ENCODE results near the gene C1GALT1. TPM values are rescaled to one million over a fixed set of nuclear protein-coding genes. Genes with fewer than 3 reads are reported as not detected.
"Not testable (repeated sequence)": the region's sequence is repeated elsewhere in the genome, so short reads cannot be mapped to it uniquely, and the experiment has no call there.

Gene C1GALT1
- total and polyA plus RNA-seq, 4 donors, result 27.6 to 36.1 (median 34.1) TPM

DNA sequence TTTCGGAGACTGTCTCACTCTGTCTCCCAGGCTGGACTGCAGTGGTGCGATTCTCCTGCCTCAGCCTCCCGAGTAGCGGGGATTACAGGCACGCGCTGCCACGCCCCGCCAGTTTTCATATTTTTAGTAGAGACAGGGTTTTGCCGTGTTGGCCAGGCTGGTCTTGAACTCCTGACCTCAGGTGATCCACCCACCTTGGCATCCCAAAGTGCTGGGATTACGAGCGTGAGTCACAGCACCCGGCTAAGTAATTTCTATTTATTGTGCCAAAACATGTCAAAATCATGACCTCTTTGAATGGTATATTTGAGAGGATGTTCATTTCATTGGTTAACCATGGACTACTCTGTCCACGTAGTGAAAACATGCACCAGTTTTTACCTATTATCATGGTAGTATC lies 62.9 kb downstream of the C1GALT1 start:
- H3K27me3 ChIP-seq (ENCODE audit: control insufficient read depth, insufficient read depth, low read length); H3K4me3 ChIP-seq (ENCODE audit: low read depth, low read length); H3K4me1 ChIP-seq (ENCODE audit: control insufficient read depth, insufficient read depth, low read length); DNase-seq (ENCODE audit: low read depth in 4 of 6, low spot score in 6 of 6); H3K27ac ChIP-seq (ENCODE audit: low read depth, low read length); H3K36me3 ChIP-seq (ENCODE audit: control insufficient read depth, insufficient read depth, low read length); H3K9me3 ChIP-seq (ENCODE audit: control insufficient read depth, insufficient read depth, low read length): not testable (repeated sequence)
- WGBS (ENCODE audit: insufficient coverage), result 94% methylated on average over 9 of the region's 13 CpGs

DNA sequence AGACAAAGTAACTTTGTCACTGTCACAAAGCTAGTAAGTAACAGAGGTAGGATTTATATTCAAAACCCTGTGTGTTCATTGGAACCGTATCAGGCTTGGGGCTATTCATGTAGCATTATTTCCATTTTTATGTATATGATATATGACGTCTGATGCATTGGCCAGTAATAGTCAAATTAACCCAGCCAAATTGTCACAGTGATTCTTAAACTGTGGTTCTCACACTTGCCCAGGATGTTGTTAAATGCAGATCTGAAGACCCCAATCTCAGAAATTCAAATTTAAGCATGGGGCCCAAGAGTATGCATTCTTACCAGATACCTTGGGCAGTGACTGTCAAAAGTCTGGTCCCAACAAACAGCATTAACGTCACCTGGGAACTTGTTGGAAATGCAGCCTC lies 63.9 kb downstream of the C1GALT1 start:
- Histone ChIP-seq H3K27ac (ENCODE audit: low read depth, low read length) (no peak overlapping the region), H3K4me3 (ENCODE audit: low read depth, low read length) (no peak overlapping the region), H3K27me3 (ENCODE audit: control insufficient read depth, insufficient read depth, low read length) (no peaks in the 10 kb centered on the region), H3K4me1 (ENCODE audit: control insufficient read depth, insufficient read depth, low read length) (no peaks in the 10 kb centered on the region), H3K36me3 (ENCODE audit: control insufficient read depth, insufficient read depth, low read length) (peaks cover 2% of the 10 kb centered on the region), H3K9me3 (ENCODE audit: control insufficient read depth, insufficient read depth, low read length) (no peaks in the 10 kb centered on the region)
- no peak for DNase-seq (ENCODE audit: low read depth in 4 of 6, low spot score in 6 of 6)
- whole genome bisulfite sequencing (ENCODE audit: insufficient coverage), result 80% methylated on average over 1 of the region's 3 CpGs

DNA sequence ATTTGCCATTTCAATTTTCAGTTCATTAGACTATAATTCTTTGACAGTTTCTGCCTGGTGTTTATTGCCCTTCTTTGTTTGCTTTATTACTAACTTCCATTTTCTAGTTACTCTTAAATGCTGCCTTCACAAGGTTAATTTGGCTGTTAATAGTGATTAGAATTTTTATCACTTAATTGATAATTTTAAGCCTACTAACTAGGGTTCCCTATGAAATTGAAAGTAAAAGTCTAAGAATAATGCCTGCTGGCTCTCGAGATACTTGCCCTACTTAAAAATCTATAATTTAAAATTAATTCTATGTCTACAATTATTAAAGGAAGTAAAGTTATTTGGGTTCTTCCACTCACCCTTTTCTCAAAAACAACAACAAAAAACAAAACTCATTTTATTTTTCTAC lies 65.3 kb downstream of the C1GALT1 start:
- WGBS (ENCODE audit: insufficient coverage), result no CpG with 5 or more reads among the region's 1 CpG
- Histone ChIP-seq H3K9me3 (ENCODE audit: control insufficient read depth, insufficient read depth, low read length) (no peaks in the 10 kb centered on the region), H3K27me3 (ENCODE audit: control insufficient read depth, insufficient read depth, low read length) (no peaks in the 10 kb centered on the region), H3K4me1 (ENCODE audit: control insufficient read depth, insufficient read depth, low read length) (no peaks in the 10 kb centered on the region), H3K27ac (ENCODE audit: low read depth, low read length) (no peak overlapping the region), H3K36me3 (ENCODE audit: control insufficient read depth, insufficient read depth, low read length) (peaks cover 2% of the 10 kb centered on the region), H3K4me3 (ENCODE audit: low read depth, low read length) (no peak overlapping the region)
- no peak for DNase-seq (ENCODE audit: low read depth in 4 of 6, low spot score in 6 of 6)

DNA sequence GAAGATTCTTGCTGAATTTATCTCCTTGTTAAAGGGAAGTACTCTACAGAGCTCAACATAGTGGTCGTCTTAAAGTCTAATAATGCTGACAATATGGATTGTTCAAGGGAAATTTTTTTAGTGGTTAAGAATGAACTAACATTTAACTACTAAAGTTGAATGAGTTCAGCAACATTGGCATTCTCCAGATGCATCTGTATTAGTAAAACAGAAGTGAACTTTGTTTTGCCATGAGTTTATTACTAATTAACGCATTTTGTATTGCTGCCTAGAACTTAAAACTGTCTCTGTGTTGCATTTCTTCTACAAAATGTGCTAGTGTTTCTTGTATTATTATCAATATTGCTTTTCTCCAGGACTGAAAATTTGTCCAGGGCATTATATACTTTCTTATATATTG lies 67.5 kb downstream of the C1GALT1 start:
- Histone ChIP-seq H3K36me3 (ENCODE audit: control insufficient read depth, insufficient read depth, low read length) (peaks cover 2% of the 10 kb centered on the region), H3K4me3 (ENCODE audit: low read depth, low read length) (no peak overlapping the region), H3K9me3 (ENCODE audit: control insufficient read depth, insufficient read depth, low read length) (no peaks in the 10 kb centered on the region), H3K27ac (ENCODE audit: low read depth, low read length) (no peak overlapping the region), H3K4me1 (ENCODE audit: control insufficient read depth, insufficient read depth, low read length) (no peaks in the 10 kb centered on the region), H3K27me3 (ENCODE audit: control insufficient read depth, insufficient read depth, low read length) (no peaks in the 10 kb centered on the region)
- no peak for DNase-seq (ENCODE audit: low read depth in 4 of 6, low spot score in 6 of 6)
- no CpG with 5 or more reads among the region's 2 CpGs for WGBS (ENCODE audit: insufficient coverage)

DNA sequence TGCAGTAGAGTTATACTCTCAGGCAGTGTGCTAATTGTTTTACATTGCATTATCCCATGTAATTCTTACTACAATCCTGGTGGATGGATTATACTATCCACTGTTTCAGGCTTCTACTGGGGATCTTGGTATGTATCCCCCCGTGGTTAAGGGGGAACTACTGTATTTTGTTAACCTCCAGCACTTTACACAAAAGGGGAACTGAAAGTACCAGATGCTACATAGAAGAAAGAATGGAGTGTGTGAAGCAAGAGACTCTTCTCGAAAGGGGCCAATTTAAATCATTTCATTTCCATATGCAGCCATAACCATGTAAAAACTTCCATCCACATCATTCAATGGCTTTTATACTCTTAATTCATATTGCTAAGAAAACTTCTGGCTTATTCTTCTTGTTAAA lies 69.4 kb downstream of the C1GALT1 start:
- Histone ChIP-seq H3K9me3 (ENCODE audit: control insufficient read depth, insufficient read depth, low read length) (no peaks in the 10 kb centered on the region), H3K27me3 (ENCODE audit: control insufficient read depth, insufficient read depth, low read length) (no peaks in the 10 kb centered on the region), H3K27ac (ENCODE audit: low read depth, low read length) (no peak overlapping the region), H3K4me3 (ENCODE audit: low read depth, low read length) (no peak overlapping the region), H3K36me3 (ENCODE audit: control insufficient read depth, insufficient read depth, low read length) (no peaks in the 10 kb centered on the region), H3K4me1 (ENCODE audit: control insufficient read depth, insufficient read depth, low read length) (no peaks in the 10 kb centered on the region)
- no peak for DNase-seq (ENCODE audit: low read depth in 4 of 6, low spot score in 6 of 6)
- no CpG with 5 or more reads among the region's 2 CpGs for WGBS (ENCODE audit: insufficient coverage)

DNA sequence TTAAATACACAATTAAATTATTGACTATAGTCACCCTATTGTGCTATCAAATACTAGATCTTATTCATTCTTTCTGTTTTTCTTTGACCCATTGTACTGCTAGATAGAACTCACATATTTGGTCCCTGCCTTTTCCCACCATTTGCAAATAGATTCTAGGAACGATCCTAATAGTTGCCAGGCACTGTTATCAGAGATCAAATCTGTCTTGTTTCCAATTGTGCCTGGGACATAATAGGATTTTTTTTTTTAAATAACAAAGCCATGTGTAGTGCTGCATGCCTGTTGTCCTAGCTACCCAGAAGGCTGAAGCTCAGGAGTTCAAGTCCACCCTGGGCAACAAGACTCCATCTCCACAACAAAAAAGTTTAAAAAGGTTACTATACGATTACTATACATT lies 72.0 kb downstream of the C1GALT1 start:
- no peaks in the 10 kb centered on the region for H3K36me3 ChIP-seq (ENCODE audit: control insufficient read depth, insufficient read depth, low read length)
- DNase-seq (ENCODE audit: low read depth in 4 of 6, low spot score in 6 of 6), result no peak
- H3K27ac ChIP-seq (ENCODE audit: low read depth, low read length), result no peak overlapping the region
- WGBS (ENCODE audit: insufficient coverage), result no CpG with 5 or more reads among the region's 2 CpGs
- H3K4me1 ChIP-seq (ENCODE audit: control insufficient read depth, insufficient read depth, low read length), result no peaks in the 10 kb centered on the region
- H3K4me3 ChIP-seq (ENCODE audit: low read depth, low read length), result no peak overlapping the region
- H3K9me3 ChIP-seq (ENCODE audit: control insufficient read depth, insufficient read depth, low read length), result no peaks in the 10 kb centered on the region
- no peaks in the 10 kb centered on the region for H3K27me3 ChIP-seq (ENCODE audit: control insufficient read depth, insufficient read depth, low read length)

DNA sequence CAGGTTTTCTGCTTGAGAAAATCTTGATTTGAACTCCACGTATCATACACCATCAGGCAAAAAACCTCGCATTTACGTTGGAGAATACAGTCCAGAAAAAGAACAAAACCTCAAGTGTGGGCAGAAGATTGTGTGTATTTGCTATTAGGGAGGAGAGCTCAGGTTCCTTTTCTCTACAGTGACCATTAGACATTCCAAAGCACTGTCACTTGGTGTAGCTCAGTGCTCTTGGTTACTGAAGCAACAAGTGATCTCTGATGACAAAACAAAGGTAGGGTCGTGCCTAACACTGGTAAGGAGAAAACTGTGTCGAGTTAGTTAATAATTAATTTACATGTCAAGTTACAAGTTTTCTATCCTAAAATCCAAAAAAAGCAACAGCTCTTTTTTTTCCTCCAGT lies 72.6 kb downstream of the C1GALT1 start:
- Histone ChIP-seq H3K4me1 (ENCODE audit: control insufficient read depth, insufficient read depth, low read length) (no peaks in the 10 kb centered on the region), H3K27ac (ENCODE audit: low read depth, low read length) (no peak overlapping the region), H3K4me3 (ENCODE audit: low read depth, low read length) (no peak overlapping the region), H3K27me3 (ENCODE audit: control insufficient read depth, insufficient read depth, low read length) (no peaks in the 10 kb centered on the region), H3K36me3 (ENCODE audit: control insufficient read depth, insufficient read depth, low read length) (no peaks in the 10 kb centered on the region), H3K9me3 (ENCODE audit: control insufficient read depth, insufficient read depth, low read length) (no peaks in the 10 kb centered on the region)
- WGBS (ENCODE audit: insufficient coverage), result no CpG with 5 or more reads among the region's 5 CpGs
- DNase-seq (ENCODE audit: low read depth in 4 of 6, low spot score in 6 of 6), result no peak

- 93% methylated on average over 3 of the region's 6 CpGs for WGBS (ENCODE audit: insufficient coverage)
- Histone ChIP-seq H3K27me3 (ENCODE audit: control insufficient read depth, insufficient read depth, low read length) (no peaks in the 10 kb centered on the region), H3K4me3 (ENCODE audit: low read depth, low read length) (no peak overlapping the region), H3K27ac (ENCODE audit: low read depth, low read length) (no peak overlapping the region), H3K9me3 (ENCODE audit: control insufficient read depth, insufficient read depth, low read length) (peaks cover 2% of the 10 kb centered on the region), H3K4me1 (ENCODE audit: control insufficient read depth, insufficient read depth, low read length) (no peaks in the 10 kb centered on the region), H3K36me3 (ENCODE audit: control insufficient read depth, insufficient read depth, low read length) (no peaks in the 10 kb centered on the region)
- DNase-seq (ENCODE audit: low read depth in 4 of 6, low spot score in 6 of 6), result no peak
Measured at GRCh38 chr7:7256731-7257274, 74.5 kb downstream of the C1GALT1 start.

DNA sequence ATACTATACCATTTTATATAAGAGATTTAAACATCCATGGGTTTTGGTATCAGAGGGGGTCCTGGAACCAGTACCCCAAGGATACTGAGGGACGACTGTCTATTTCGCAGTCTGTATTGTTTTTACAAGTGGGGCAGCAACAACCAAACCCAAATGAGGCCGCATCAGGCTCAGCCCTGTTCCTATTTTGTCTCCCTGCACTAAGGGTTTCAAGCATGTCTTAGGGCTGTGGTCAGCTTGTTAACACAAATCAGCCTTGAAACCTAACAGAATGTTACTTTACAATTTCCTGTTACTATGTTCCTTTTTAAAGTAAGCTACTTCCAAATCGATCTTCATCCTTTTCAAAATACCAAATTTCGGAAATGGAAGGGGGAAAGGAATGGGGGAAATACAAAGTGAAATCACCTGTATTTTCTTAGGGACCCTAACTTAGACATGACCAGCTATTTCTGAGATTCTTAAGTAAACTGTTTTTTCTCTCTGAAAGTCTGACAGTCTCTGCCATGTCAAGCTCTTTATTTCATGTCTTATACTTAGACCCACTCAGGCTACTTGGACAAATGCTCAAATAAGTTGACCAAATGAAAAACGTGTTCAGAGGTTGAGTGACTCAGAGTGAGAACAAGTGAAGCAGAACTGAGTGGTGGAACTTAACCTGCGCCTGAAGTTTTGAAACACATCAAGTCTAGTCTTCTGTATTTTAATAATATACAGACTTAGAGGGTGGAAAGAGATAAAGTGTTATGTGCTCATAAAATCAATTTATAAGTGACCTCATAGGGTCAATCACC lies 75.8 kb downstream of the C1GALT1 start:
- no peak for DNase-seq (ENCODE audit: low read depth in 4 of 6, low spot score in 6 of 6)
- Histone ChIP-seq H3K4me3 (ENCODE audit: low read depth, low read length) (no peak overlapping the region), H3K36me3 (ENCODE audit: control insufficient read depth, insufficient read depth, low read length) (no peaks in the 10 kb centered on the region), H3K4me1 (ENCODE audit: control insufficient read depth, insufficient read depth, low read length) (no peaks in the 10 kb centered on the region), H3K9me3 (ENCODE audit: control insufficient read depth, insufficient read depth, low read length) (peaks cover 2% of the 10 kb centered on the region), H3K27ac (ENCODE audit: low read depth, low read length) (no peak overlapping the region), H3K27me3 (ENCODE audit: control insufficient read depth, insufficient read depth, low read length) (no peaks in the 10 kb centered on the region)
- 100% methylated on average over 3 of the region's 7 CpGs for WGBS (ENCODE audit: insufficient coverage)

DNA sequence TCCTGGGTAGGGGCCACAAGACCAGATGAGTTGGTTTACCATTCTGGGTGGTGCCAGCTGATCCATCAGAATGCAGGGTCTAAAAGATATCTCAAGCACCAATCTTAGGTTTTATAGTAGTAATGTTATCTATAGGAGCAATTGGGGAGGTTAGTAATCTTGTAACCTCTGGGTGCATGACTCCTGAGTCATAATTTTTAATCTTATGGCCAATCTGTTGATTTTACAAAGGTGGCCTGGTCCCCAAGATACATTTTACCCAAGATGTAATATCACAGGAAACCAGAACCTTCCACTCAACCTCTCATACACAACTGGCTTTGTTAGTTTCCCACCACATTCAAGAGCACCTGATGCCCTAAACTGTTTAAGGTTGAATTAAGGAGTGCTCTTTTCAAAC lies 79.5 kb downstream of the C1GALT1 start:
- Histone ChIP-seq H3K27me3 (ENCODE audit: control insufficient read depth, insufficient read depth, low read length) (no peaks in the 10 kb centered on the region), H3K36me3 (ENCODE audit: control insufficient read depth, insufficient read depth, low read length) (no peaks in the 10 kb centered on the region), H3K9me3 (ENCODE audit: control insufficient read depth, insufficient read depth, low read length) (peaks cover 2% of the 10 kb centered on the region), H3K4me1 (ENCODE audit: control insufficient read depth, insufficient read depth, low read length) (no peaks in the 10 kb centered on the region), H3K27ac (ENCODE audit: low read depth, low read length) (no peak overlapping the region), H3K4me3 (ENCODE audit: low read depth, low read length) (no peak overlapping the region)
- DNase-seq (ENCODE audit: low read depth in 4 of 6, low spot score in 6 of 6), result no peak

Measured in spinal cord (tissue), 10 donors.